Measurements from ENCODE around the gene SMPD4.
"Not testable (repeated sequence)": the region's sequence is repeated elsewhere in the genome, so short reads cannot be mapped to it uniquely, and the experiment has no call there.

GRCh38 chr2:130152136-130152815 lies 29.1 kb downstream of the SMPD4 start:
- not testable (repeated sequence) for TF ChIP-seq POLR2A (IDR thresholded peaks at IDR 0.05)
- TF ChIP-seq, protein P1, sequence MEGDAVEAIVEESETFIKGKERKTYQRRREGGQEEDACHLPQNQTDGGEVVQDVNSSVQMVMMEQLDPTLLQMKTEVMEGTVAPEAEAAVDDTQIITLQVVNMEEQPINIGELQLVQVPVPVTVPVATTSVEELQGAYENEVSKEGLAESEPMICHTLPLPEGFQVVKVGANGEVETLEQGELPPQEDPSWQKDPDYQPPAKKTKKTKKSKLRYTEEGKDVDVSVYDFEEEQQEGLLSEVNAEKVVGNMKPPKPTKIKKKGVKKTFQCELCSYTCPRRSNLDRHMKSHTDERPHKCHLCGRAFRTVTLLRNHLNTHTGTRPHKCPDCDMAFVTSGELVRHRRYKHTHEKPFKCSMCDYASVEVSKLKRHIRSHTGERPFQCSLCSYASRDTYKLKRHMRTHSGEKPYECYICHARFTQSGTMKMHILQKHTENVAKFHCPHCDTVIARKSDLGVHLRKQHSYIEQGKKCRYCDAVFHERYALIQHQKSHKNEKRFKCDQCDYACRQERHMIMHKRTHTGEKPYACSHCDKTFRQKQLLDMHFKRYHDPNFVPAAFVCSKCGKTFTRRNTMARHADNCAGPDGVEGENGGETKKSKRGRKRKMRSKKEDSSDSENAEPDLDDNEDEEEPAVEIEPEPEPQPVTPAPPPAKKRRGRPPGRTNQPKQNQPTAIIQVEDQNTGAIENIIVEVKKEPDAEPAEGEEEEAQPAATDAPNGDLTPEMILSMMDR (IDR thresholded peaks at IDR 0.05): not testable (repeated sequence)

All from lower leg skin (tissue), 3 donors.